Heart left ventricle (tissue), 16 donors: ENCODE data around the gene GABRD. TPM values are rescaled to one million over a fixed set of nuclear protein-coding genes. Genes with fewer than 3 reads are reported as not detected.

ENCODE experiments used
- ATAC-seq, 4 donors: fragments of 200-7000 bp; cut with Tn5 transposase; one replicate each; pipeline ENCODE4 v1.9.1; 2020 to 2022; ENCODE audit warnings: moderate library complexity in 4 of 4, mild to moderate bottlenecking in 3 of 4, moderate number of reproducible peaks in 1 of 4
- DNase-seq, 5 donors: peaks; one replicate each; pipeline ENCODE4 v3.0.0-alpha.2; 2020
- H3K27ac ChIP-seq, 12 donors: fragments of 200-600 bp; sonication (generic) in 4 of 12; one replicate each; pipeline versions ENCODE4 v1.5.0 to v1.8.0; 2016 to 2022; ENCODE audit warnings: mild to moderate bottlenecking in 2 of 12
- H3K27me3 ChIP-seq, 9 donors: fragments of 200-600 bp; sonication (generic) in 2 of 9; one replicate each; pipeline versions ENCODE4 v1.5.1 to v1.8.0; 2016 to 2022; ENCODE audit warnings: mild to moderate bottlenecking in 3 of 9
- H3K36me3 ChIP-seq, 9 donors: fragments of 200-600 bp; sonication (generic) in 2 of 9; one replicate each; pipeline versions ENCODE4 v1.5.0 to v1.8.0; 2018 to 2022; ENCODE audit warnings: mild to moderate bottlenecking in 2 of 9
- H3K4me1 ChIP-seq, 12 donors: fragments of 200-600 bp; sonication (generic) in 4 of 12; one replicate each; pipeline versions ENCODE4 v1.5.0 to v1.8.0; 2016 to 2022; ENCODE audit warnings: mild to moderate bottlenecking in 3 of 12
- H3K4me3 ChIP-seq, 12 donors: fragments of 200-600 bp; sonication (generic) in 4 of 12; one replicate each; pipeline versions ENCODE4 v1.5.0 to v1.8.0; 2017 to 2022; ENCODE audit warnings: mild to moderate bottlenecking in 9 of 12, moderate library complexity in 4 of 12
- H3K9me3 ChIP-seq, 12 donors: fragments of 200-600 bp; sonication (generic) in 4 of 12; one replicate each; pipeline versions ENCODE4 v1.5.0 to v1.8.0; 2016 to 2022; ENCODE audit warnings: mild to moderate bottlenecking in 1 of 12
- CTCF ChIP-seq, 12 donors: fragments of 200-600 bp; sonication (generic) in 4 of 12; IDR thresholded peaks; one replicate each; pipeline versions ENCODE4 v1.5.0 to v1.8.0; 2018 to 2022; ENCODE audit warnings: antibody characterized with exemption in 12 of 12, mild to moderate bottlenecking in 5 of 12
- POLR2A ChIP-seq, 2 donors: fragments of 450-650 bp; IDR thresholded peaks; one replicate each; pipeline ENCODE4 v1.6.1; 2017; ENCODE audit warnings: antibody characterized with exemption in 2 of 2, mild to moderate bottlenecking in 2 of 2, moderate library complexity in 2 of 2
- WGBS, 4 donors: extraction: QIAGEN DNeasy Blood & Tissue Kit in 2 of 4; methylation state at CpG; one replicate each; pipeline versions ENCODE4 v1.1.5 to v1.1.7; 2013 to 2018; 5-methylcytosine and 5-hydroxymethylcytosine counted together
- intact Hi-C, 10 donors: fragments of 100-400 bp; cut with DNase I; formaldehyde crosslinking; loops; one replicate each; pipeline versions ENCODE4 v1.11.1 to v1.14.2; 2022
- polyA plus RNA-seq, 2 donors: library from polyadenylated mRNA; stranded (reverse); fragments of 200-250 nt; gene quantifications; one replicate each; pipeline ENCODE4 v1.2.3, GENCODE V29; 2013
- total RNA-seq, 9 donors: library from RNA; depleted of rRNA in 2 of 9; stranded (reverse); fragments of >200 nt in 2 of 9; fragmentation: NEBNext Ultra II Directional in 3 of 9; extraction: Animal tissue kit (Norgen Biotek cat#: 25700) in 3 of 9; gene quantifications; one replicate each; pipeline versions ENCODE4 v1.1.0 to v1.2.4, GENCODE V29; 2016 to 2023
- donor health status: ischemic (EF 13 %, LVEDD 7.1; RV severe dilation, severe dysfunction).
- donor health status: healthy with polysubstance abuse.
- donor health status: DM: no; HTN: yes; CAD: no.
- donor health status: DM: no; HTN: no; CAD: no.
- donor health status: ischemic (EF 25% LVEDD 6.9; RV normal size, moderate dysfunction).
- donor health status: ischemic (EF 25% LVEDD 5.7; RV mildly dilated, moderate dysfunction).
- donor health status: healthy.
- donor health status: DM: yes; HTN: yes; CAD: no.
- donor health status: ischemic (EF 35%, LVEDD 5.7; RV mildly dilated, moderate dysfunction).
- donor health status: nonischemic (EF 11% LVEDD 7.7; RV severe dilation, severe dysfunction).
- donor health status: DM: yes; HTN: yes; CAD: no.
- donor health status: PGD.
- donor health status: ischemic (EF 29% LVEDD 5.4; RV normal size, mild dysfunction).
- donor health status: nonischemic (EF 23%, LVEDD 6.1; RV moderate dilation, normal function).

GABRD gene
- total and polyA plus RNA-seq, 11 donors, result 0.21 to 1.1 (median 0.65) TPM; not detected in 2

- peaks cover 17 to 63% (median 53%) of the 10 kb centered on the region in 9 donors for H3K27me3 ChIP-seq
- 12 to 21% (median 14%) methylated on average over 28 to 61 of the region's 61 CpGs for whole genome bisulfite sequencing, 4 donors
- TF ChIP-seq POLR2A (IDR thresholded peaks at IDR 0.05), result no peak
- no peak for TF ChIP-seq CTCF (IDR thresholded peaks at IDR 0.05)
- intact Hi-C loops, result no loop called here
- no peak for DNase-seq
- peaks cover 0 to 16% (median under 1%) of the 10 kb centered on the region in 12 donors for H3K4me1 ChIP-seq
- peak overlapping the region in 8 of 12 donors; percentile 15 to 47 (median 37) for H3K4me3 ChIP-seq
- no peak overlapping the region for H3K27ac ChIP-seq
- no peaks in the 10 kb centered on the region for H3K36me3 ChIP-seq
- no peak for ATAC-seq
- H3K9me3 ChIP-seq, result no peaks in the 10 kb centered on the region
These were observed 595 bp downstream of the GABRD start for GRCh38 chr1:2019571-2020309.

- Histone ChIP-seq H3K9me3 (no peaks in the 10 kb centered on the region), H3K27ac (no peak overlapping the region), H3K4me3 (no peak overlapping the region), H3K27me3 (peaks cover 17 to 63% (median 53%) of the 10 kb centered on the region in 9 donors), H3K4me1 (peaks cover 0 to 18% (median 4%) of the 10 kb centered on the region in 12 donors), H3K36me3 (no peaks in the 10 kb centered on the region)
- intact Hi-C loops, result no loop called here
- WGBS, 4 donors, result 80 to 85% (median 83%) methylated on average over 11 of the region's 11 CpGs
- ATAC-seq (no peak), DNase-seq (no peak)
- no peak for TF ChIP-seq POLR2A (IDR thresholded peaks at IDR 0.05)
These were observed 1.1 kb downstream of the GABRD start for GRCh38 chr1:2020310-2020655.

- H3K4me1 ChIP-seq, result peaks cover 0 to 27% (median 10%) of the 10 kb centered on the region in 12 donors
- no peak for DNase-seq
- no peak overlapping the region for H3K27ac ChIP-seq
- WGBS, 4 donors, result 78 to 93% (median 88%) methylated on average over 8 to 25 of the region's 25 CpGs
- TF ChIP-seq CTCF (IDR thresholded peaks at IDR 0.05), result no peak
- H3K9me3 ChIP-seq, result no peaks in the 10 kb centered on the region
- H3K36me3 ChIP-seq, result no peaks in the 10 kb centered on the region
- no peak for ATAC-seq
- H3K27me3 ChIP-seq, result peaks cover 17 to 63% (median 53%) of the 10 kb centered on the region in 9 donors
- no peak overlapping the region for H3K4me3 ChIP-seq
- intact Hi-C loops, result no loop called here
These were observed 2.4 kb downstream of the GABRD start for GRCh38 chr1:2021550-2021949.

- no peak for DNase-seq
These were observed 3.1 kb downstream of the GABRD start for GRCh38 chr1:2022063-2022770.

More at GRCh38 chr1:2022063-2022770, 3.1 kb downstream of the GABRD start:
- WGBS, 4 donors, result 74 to 82% (median 77%) methylated on average over 8 to 21 of the region's 21 CpGs
- TF ChIP-seq POLR2A (IDR thresholded peaks at IDR 0.05), result no peak
- TF ChIP-seq CTCF (IDR thresholded peaks at IDR 0.05), result no peak
- Histone ChIP-seq H3K27me3 (peaks cover 17 to 60% (median 53%) of the 10 kb centered on the region in 9 donors), H3K27ac (no peak overlapping the region), H3K4me1 (peaks cover 0 to 27% (median 10%) of the 10 kb centered on the region in 12 donors), H3K36me3 (no peaks in the 10 kb centered on the region), H3K9me3 (no peaks in the 10 kb centered on the region), H3K4me3 (no peak overlapping the region)
- ATAC-seq, result no peak
- intact Hi-C loops, result no loop called here
